ENCODE results near the gene BRAP.
"Not testable (repeated sequence)": the region's sequence is repeated elsewhere in the genome, so short reads cannot be mapped to it uniquely, and the experiment has no call there.

Gene BRAP, protein sequence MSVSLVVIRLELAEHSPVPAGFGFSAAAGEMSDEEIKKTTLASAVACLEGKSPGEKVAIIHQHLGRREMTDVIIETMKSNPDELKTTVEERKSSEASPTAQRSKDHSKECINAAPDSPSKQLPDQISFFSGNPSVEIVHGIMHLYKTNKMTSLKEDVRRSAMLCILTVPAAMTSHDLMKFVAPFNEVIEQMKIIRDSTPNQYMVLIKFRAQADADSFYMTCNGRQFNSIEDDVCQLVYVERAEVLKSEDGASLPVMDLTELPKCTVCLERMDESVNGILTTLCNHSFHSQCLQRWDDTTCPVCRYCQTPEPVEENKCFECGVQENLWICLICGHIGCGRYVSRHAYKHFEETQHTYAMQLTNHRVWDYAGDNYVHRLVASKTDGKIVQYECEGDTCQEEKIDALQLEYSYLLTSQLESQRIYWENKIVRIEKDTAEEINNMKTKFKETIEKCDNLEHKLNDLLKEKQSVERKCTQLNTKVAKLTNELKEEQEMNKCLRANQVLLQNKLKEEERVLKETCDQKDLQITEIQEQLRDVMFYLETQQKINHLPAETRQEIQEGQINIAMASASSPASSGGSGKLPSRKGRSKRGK

DNA sequence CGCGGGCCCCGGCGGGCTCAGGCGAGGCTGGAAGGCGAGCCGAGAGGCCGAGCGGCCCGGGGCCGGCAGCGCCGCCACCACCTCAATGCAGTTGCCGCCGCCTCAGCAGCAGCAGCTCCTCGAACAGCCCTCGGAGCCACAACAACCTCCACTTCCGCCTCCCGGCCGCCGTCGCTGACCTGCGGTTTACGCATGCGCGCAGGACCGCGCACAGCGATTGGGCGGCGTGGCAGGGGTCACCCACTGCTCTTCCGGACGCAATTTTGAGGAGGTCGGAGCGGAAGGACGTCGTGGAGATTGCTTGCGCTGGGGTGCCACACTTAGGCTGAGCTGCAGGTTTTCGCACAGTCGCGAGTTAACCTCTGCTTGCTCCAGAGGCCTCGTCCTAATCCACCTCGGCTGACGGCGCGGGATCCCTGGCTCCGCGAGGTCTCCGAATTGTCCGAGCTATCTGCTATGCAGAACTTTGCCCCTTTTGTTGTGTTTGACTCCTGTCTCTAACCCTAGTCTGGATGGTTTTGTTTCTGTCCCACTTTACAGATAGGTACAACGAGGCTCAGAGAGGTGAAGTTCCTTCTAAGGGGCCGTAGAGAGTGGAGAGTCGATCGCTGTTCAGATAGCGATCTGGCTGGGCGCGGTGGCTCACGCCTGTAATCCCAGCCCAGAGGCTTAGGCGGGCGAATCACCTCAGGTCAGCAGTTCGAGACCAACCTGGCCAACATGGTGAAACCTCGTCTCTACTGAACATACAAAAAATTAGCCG lies at the start of gene BRAP, which contains the start of gene ACAD10:
Gene BRAP, minus strand, starts transcription at position 146 of the 763 bp plus-strand sequence. CDS start 164 bp downstream, outside the sequence.
Gene ACAD10, plus strand, starts transcription at position 243 of the 763 bp plus-strand sequence. CDS start 6,657 bp downstream, outside the sequence.
- peak; percentile 66 for DNase-seq

- no peak for DNase-seq
Measured at GRCh38 chr12:111733340-111733915, 47.7 kb upstream of the BRAP start.

DNA sequence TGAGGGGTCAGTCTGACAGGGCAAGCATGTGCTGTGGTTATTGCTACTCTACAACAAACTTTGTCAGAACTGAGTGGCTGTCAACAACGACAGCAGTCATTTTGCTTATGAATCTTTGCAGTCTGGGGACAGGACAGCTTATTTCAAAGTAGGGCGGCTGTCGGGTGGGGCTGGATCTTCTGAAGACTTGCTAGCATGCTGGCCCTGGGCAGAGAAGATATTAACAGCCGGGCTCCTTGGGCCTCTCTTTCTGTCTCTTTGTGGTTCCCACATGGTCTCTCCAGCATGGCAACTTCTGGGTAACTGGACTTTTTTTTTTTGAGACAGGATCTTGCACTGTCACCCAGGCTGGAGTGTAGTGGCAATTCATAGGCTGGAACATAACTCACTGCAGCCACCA lies 47.0 kb upstream of the BRAP start:
- DNase-seq, result no peak

DNA sequence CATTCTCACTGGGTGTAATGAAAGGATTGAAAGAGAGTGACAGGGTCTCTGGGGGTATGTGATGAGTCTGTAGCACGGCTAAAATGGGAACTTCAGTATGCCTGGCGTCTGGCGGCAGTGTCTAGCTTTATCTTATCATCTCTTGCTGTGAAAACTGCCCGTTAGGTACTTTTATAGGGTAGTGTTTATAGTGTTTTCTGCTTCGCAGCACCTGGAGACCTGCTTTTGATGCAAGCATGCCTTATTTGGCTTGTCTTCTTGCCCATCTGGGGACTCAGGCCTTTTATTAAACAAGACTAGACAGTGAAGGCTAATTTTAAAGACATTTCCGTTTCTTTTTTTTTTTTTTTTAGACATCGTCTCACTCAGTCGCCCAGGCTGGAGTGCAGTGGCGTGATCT lies 44.7 kb upstream of the BRAP start:
- no peak for DNase-seq

GRCh38 chr12:111728795-111729194 lies 43.0 kb upstream of the BRAP start:
- DNase-seq, result no peak

DNA sequence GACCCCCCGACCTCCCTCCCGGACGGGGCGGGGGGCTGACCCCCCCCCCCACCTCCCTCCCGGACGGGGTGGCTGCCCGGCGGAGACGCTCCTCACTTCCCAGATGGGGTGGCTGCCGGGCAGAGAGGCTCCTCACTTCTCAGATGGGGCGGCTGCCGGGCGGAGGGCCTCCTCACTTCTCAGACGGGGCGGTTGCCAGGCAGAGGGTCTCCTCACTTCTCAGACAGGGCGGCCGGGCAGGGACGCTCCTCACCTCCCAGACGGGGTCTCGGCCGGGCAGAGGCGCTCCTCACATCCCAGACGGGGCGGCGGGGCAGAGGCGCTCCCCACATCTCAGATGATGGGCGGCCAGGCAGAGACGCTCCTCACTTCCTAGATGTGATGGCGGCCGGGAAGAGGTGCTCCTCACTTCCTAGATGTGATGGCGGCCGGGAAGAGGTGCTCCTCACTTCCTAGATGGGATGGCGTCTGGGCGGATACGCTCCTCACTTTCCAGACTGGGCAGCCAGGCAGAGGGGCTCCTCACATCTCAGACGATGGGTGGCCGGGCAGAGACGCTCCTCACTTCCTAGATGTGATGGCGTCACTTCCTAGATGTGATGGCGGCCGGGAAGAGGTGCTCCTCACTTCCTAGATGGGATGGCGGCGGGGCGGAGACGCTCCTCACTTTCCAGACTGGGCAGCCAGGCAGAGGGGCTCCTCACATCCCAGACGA lies 38.0 kb upstream of the BRAP start:
- DNase-seq, result not testable (repeated sequence)

GRCh38 chr12:111720457-111720856 lies 34.7 kb upstream of the BRAP start:
- DNase-seq, result no peak

DNA sequence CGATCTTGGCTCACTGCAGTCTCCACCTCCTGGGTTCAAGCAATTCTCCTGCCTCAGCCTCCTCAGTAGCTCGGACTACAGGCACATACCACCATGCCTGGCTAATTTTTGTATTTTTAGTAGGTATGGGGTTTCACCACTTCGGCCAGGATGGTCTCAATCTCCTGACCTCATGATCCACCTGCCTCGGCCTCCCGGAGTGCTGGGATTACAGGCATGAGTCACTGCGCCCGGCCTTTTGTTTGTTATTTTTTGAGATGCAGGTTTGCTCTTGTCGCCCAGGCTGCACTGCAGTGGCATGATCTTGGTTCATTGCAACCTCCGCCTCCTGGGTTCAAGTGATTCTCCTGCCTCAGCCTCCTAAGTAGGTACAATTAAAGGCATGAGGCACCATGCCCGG lies 33.6 kb upstream of the BRAP start:
- not testable (repeated sequence) for DNase-seq

- no peak for DNase-seq
Measured at GRCh38 chr12:111715279-111715678, 29.5 kb upstream of the BRAP start.

DNA sequence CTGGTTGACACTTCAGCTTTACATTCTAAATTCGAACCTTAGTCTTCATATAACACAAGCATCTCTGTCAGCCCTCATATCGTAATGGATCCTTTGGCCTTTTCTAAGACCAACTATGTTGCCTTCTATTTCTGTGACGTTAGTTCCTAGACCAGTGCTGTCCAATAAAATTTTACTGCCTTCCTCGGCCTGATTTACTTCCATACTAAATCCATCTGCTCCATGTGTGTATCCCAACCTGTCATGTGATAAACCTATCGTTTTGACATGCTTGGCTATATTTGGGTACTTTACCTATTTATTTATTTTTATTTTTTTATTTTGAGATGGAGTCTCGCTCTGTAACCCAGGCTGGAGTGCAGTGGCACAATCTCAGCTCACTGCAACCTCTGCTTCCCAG lies 20.4 kb upstream of the BRAP start:
- DNase-seq, result no peak

DNA sequence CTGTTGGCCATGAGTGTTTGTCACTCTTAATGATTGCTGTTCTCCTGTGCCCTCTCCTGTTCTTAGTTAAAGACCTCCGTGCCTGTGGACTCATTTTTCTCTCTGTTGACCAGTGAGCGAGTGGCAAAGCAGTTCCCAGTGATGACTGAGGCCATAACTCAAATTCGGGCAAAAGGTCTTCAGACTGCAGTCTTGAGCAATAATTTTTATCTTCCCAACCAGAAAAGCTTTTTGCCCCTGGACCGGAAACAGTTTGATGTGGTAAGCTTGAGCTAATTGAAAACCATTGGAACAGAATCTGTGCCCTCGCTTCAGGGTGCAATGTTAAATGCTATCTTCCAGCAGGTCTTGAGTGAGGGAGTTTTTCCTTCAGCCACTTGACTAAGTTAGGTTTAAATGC lies 19.9 kb upstream of the BRAP start:
- DNase-seq, result no peak

DNA sequence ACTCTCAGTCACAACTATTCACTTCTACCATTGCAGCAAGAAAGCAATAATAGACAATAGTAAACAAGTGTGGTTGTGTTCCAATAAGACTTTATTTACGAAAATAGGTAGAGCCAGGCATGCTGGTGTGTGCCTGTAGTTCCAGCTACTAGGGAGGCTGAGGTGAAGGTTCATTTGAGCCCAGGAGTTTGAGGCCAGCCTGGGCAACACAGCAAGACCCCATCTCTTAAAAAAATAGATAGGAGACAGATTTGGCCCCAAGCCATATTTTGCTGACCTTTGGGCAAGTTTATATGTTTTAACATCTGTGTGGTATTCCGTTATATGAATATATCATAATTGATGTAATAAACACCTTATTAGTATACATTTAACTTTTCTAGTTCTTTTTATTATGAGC lies 14.2 kb upstream of the BRAP start:
- DNase-seq, result no peak

DNA sequence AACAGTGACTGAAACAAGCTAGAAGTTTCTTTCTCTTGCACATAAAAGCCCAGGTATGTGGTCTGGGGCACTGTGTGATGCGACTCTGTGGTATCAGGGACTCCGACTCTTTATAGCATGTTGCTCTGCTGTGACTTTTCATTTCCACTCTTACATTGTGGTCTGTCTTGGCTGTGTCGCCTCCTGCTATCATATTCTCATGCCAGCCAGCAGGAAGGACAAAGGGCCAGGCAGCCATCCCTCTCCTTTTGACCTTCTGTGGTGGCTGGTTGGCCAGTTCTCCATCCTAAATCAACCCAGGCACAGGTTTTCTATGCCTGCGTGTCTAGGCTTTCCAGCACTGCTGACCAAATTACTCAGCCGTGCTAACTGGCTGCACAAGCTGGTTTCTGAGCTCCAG lies 8.1 kb upstream of the BRAP start:
- DNase-seq, result no peak

DNA sequence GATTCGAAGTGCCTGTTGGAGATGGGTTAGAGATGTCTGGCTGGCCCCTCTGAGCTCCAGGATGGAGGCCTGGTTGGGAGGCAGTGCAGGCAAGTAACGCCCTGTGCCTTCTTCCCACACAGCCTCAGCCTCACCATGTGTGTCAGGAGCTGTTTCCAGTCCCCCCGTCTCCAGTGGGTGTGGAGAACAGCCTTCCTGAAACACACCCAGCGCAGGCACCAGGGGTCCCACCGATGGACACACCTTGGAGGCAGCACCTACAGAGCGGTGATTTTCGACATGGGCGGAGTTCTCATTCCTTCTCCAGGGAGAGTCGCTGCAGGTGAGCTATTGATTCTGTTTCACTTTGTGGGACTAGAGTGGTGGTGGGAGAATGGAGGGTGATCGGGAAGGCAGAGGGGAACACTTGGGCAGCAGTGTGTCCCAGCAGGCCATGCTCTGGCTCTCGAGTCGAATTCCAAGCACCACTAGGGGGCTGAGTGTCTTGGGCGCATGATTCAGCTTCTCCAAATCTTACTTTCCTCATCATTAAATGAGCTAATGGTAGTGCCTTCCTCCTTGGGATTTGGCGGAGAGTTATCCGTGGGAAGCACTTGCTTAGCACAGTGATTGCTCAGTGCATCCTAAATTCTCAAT lies 6.9 kb upstream of the BRAP start:
- no peak for DNase-seq

- DNase-seq, result no peak
Measured at GRCh38 chr12:111691262-111691661, 5.5 kb upstream of the BRAP start.

DNA sequence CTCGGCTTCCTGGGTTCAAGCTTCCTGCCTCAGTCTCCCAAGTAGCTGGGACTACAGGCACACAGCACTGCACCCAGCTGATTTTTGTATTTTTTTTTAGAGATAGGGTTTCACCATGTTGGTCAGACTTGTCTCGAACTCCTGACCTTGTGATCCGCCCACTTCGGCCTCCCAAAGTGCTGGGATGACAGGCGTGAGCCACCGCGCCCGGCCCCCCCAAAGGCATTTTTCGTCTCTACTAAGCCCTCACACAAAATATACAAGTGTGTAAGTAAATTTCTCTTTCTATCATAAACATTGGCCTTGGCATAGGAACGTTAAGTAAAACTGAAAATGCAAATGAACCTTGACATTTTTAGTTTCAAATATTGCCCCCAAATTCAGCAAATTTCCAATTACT lies 2.2 kb upstream of the BRAP start:
- DNase-seq, result no peak

DNA sequence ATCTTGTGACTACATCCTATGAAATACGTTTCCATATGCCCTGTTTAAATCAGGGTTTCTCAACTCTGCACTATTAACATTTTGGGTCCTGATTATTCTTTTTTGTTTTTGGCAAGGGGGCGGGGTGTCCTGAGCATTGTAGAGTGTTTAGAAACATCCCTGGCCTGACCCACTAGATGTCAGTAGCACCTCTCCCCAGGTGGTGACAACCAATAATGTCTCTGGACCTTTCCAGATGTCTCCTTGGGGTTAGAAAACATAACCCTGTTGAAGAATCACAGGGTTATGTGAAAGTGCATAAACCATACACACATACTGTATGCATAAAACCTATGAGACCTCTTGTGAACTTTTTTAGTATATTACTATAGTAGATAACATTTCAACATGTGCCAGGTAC lies 1.5 kb upstream of the BRAP start:
- DNase-seq, result no peak

- DNase-seq, result no peak
Measured at GRCh38 chr12:111686574-111687105, 884 bp upstream of the BRAP start.

DNA sequence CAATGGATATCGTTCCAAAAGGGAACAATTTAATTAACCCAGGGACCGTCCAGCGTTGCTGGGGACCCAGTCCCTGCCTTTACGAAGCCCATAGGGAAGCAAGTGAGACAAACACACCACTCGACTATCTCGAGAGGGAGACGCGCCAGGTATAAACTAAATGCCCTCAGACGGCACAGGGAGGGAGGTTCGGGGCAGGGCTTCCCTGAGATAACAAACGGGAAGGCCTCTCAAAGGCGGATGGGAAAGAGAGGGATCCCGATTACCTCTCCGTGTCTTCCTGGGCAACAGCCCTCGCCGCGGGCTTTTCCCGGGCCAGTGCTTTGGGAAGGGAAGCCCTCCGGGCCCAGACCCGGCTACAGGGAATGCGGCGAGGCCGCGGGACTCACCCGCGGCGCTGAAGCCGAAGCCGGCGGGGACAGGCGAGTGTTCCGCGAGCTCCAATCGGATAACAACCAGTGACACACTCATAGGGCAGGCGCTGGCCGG lies 390 bp downstream of the BRAP start:
- no peak for DNase-seq

GRCh38 chr12:111684485-111685198 lies 1.1 kb downstream of the BRAP start:
- DNase-seq, result not testable (repeated sequence)

GRCh38 chr12:111677186-111677585 lies 8.6 kb downstream of the BRAP start:
- no peak for DNase-seq
